ENCODE results near the gene FAIM2.
"Not testable (repeated sequence)": the region's sequence is repeated elsewhere in the genome, so short reads cannot be mapped to it uniquely, and the experiment has no call there.

The FAIM2 gene

GRCh38 chr12:49879065-49879464 is 24.6 kb downstream of the FAIM2 start:
- not testable (repeated sequence) for H3K27ac ChIP-seq (ENCODE audit: low read length); H3K4me3 ChIP-seq (ENCODE audit: low read length); H3K27me3 ChIP-seq (ENCODE audit: control insufficient read depth, insufficient read depth, low read length); DNase-seq (ENCODE audit: low read depth, low spot score); H3K9me3 ChIP-seq (ENCODE audit: control insufficient read depth, insufficient read depth, low read length); H3K36me3 ChIP-seq (ENCODE audit: control insufficient read depth, insufficient read depth, low read length); H3K4me1 ChIP-seq (ENCODE audit: control insufficient read depth, insufficient read depth, low read length)
- WGBS (ENCODE audit: insufficient coverage, insufficient read length), result no CpG with 5 or more reads among the region's 2 CpGs

DNA sequence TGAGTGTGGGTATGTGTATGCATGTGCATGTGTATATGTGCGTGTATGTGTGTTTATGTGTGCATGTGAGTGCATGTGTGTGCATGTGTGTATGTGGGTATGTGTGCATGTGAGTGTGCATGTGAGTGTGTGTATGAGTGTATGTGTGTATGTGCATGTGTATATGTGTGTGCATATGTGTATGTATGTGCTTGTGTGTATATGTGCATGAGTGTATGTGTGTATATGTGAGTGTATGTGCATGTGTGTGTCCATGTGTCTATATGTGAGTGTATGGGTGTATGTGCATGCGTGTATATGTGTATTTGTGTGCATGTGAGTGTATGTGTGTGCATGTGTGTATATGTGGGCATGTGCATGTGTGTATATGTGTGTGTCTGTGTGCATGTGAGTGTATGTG is 25.7 kb downstream of the FAIM2 start:
- DNase-seq (ENCODE audit: low read depth, low spot score), result no peak
- Histone ChIP-seq H3K36me3 (ENCODE audit: control insufficient read depth, insufficient read depth, low read length) (no peaks in the 10 kb centered on the region), H3K27ac (ENCODE audit: low read length) (no peak overlapping the region), H3K4me3 (ENCODE audit: low read length) (no peak overlapping the region), H3K9me3 (ENCODE audit: control insufficient read depth, insufficient read depth, low read length) (no peaks in the 10 kb centered on the region), H3K4me1 (ENCODE audit: control insufficient read depth, insufficient read depth, low read length) (peaks cover 1% of the 10 kb centered on the region; the same call in 1 of the 2 replicates), H3K27me3 (ENCODE audit: control insufficient read depth, insufficient read depth, low read length) (no peaks in the 10 kb centered on the region)
- no CpG with 5 or more reads among the region's 2 CpGs for WGBS (ENCODE audit: insufficient coverage, insufficient read length)

GRCh38 chr12:49877066-49877465 is 26.6 kb downstream of the FAIM2 start:
- Histone ChIP-seq H3K36me3 (ENCODE audit: control insufficient read depth, insufficient read depth, low read length) (no peaks in the 10 kb centered on the region), H3K27ac (ENCODE audit: low read length) (no peak overlapping the region), H3K4me1 (ENCODE audit: control insufficient read depth, insufficient read depth, low read length) (no peaks in the 10 kb centered on the region), H3K4me3 (ENCODE audit: low read length) (no peak overlapping the region), H3K9me3 (ENCODE audit: control insufficient read depth, insufficient read depth, low read length) (no peaks in the 10 kb centered on the region), H3K27me3 (ENCODE audit: control insufficient read depth, insufficient read depth, low read length) (no peaks in the 10 kb centered on the region)
- DNase-seq (ENCODE audit: low read depth, low spot score), result no peak
- no CpG with 5 or more reads among the region's 5 CpGs for WGBS (ENCODE audit: insufficient coverage, insufficient read length)

DNA sequence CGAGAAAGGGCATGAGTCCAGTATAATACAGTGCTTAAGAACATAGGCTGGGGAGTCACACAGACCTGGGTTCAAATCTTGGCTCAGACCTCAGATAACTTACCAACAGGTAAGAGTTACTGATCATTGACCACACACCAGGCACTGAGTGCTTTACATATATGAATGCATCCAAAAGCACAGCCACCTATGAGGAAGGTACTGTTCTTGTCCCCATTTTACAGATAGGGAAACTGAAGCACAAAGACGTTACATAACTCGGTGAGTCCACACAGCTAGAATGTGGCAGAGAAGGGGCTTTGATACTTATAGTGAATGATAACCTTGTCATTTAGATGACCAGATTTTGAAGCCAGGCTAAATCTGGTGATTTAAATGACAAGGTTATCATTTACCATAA is 27.6 kb downstream of the FAIM2 start:
- H3K4me1 ChIP-seq (ENCODE audit: control insufficient read depth, insufficient read depth, low read length), result no peaks in the 10 kb centered on the region
- no peak for DNase-seq (ENCODE audit: low read depth, low spot score)
- H3K36me3 ChIP-seq (ENCODE audit: control insufficient read depth, insufficient read depth, low read length), result no peaks in the 10 kb centered on the region
- no CpG with 5 or more reads among the region's 3 CpGs for WGBS (ENCODE audit: insufficient coverage, insufficient read length)
- no peaks in the 10 kb centered on the region for H3K9me3 ChIP-seq (ENCODE audit: control insufficient read depth, insufficient read depth, low read length)
- H3K4me3 ChIP-seq (ENCODE audit: low read length), result no peak overlapping the region
- no peak overlapping the region for H3K27ac ChIP-seq (ENCODE audit: low read length)
- no peaks in the 10 kb centered on the region for H3K27me3 ChIP-seq (ENCODE audit: control insufficient read depth, insufficient read depth, low read length)

GRCh38 chr12:49875115-49875720 is 28.5 kb downstream of the FAIM2 start:
- no CpG with 5 or more reads among the region's 9 CpGs for WGBS (ENCODE audit: insufficient coverage, insufficient read length)
- no peak for DNase-seq (ENCODE audit: low read depth, low spot score)
- Histone ChIP-seq H3K4me3 (ENCODE audit: low read length) (no peak overlapping the region), H3K9me3 (ENCODE audit: control insufficient read depth, insufficient read depth, low read length) (no peaks in the 10 kb centered on the region), H3K27ac (ENCODE audit: low read length) (no peak overlapping the region), H3K27me3 (ENCODE audit: control insufficient read depth, insufficient read depth, low read length) (no peaks in the 10 kb centered on the region), H3K4me1 (ENCODE audit: control insufficient read depth, insufficient read depth, low read length) (no peaks in the 10 kb centered on the region), H3K36me3 (ENCODE audit: control insufficient read depth, insufficient read depth, low read length) (no peaks in the 10 kb centered on the region)

- H3K27me3 ChIP-seq (ENCODE audit: control insufficient read depth, insufficient read depth, low read length), result no peaks in the 10 kb centered on the region
- H3K27ac ChIP-seq (ENCODE audit: low read length), result no peak overlapping the region
- no peak overlapping the region for H3K4me3 ChIP-seq (ENCODE audit: low read length)
- H3K4me1 ChIP-seq (ENCODE audit: control insufficient read depth, insufficient read depth, low read length), result no peaks in the 10 kb centered on the region
- no peak for DNase-seq (ENCODE audit: low read depth, low spot score)
- H3K36me3 ChIP-seq (ENCODE audit: control insufficient read depth, insufficient read depth, low read length), result no peaks in the 10 kb centered on the region
- no peaks in the 10 kb centered on the region for H3K9me3 ChIP-seq (ENCODE audit: control insufficient read depth, insufficient read depth, low read length)
- WGBS (ENCODE audit: insufficient coverage, insufficient read length), result no CpG with 5 or more reads among the region's 12 CpGs
These were observed 29.4 kb downstream of the FAIM2 start for GRCh38 chr12:49874142-49874897.

GRCh38 chr12:49873361-49873934 is 30.3 kb downstream of the FAIM2 start:
- Histone ChIP-seq H3K9me3 (ENCODE audit: control insufficient read depth, insufficient read depth, low read length) (no peaks in the 10 kb centered on the region), H3K4me1 (ENCODE audit: control insufficient read depth, insufficient read depth, low read length) (no peaks in the 10 kb centered on the region), H3K27ac (ENCODE audit: low read length) (no peak overlapping the region), H3K36me3 (ENCODE audit: control insufficient read depth, insufficient read depth, low read length) (no peaks in the 10 kb centered on the region), H3K27me3 (ENCODE audit: control insufficient read depth, insufficient read depth, low read length) (no peaks in the 10 kb centered on the region), H3K4me3 (ENCODE audit: low read length) (no peak overlapping the region)
- no CpG with 5 or more reads among the region's 3 CpGs for WGBS (ENCODE audit: insufficient coverage, insufficient read length)
- DNase-seq (ENCODE audit: low read depth, low spot score), result no peak

DNA sequence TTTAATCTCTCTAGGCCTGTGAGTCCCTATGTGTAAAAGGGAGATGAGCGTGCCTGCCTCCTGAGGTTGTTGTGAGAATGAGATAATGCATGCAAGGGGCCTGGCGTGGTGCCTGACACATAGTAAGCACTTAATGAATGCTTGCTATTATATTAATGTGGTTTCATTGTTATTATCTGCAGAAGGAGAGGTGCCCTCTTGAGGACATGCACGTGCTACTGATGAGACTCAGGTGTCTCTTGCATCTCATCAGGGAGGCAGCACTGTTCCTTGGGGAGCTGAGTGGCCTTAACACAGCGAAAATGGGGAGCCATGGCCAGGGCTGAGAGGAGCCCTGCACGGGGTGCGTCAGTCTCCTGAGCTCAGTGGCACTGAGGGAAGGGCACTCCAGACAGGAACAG is 30.9 kb downstream of the FAIM2 start:
- no peak for DNase-seq (ENCODE audit: low read depth, low spot score)
- no CpG with 5 or more reads among the region's 6 CpGs for WGBS (ENCODE audit: insufficient coverage, insufficient read length)

GRCh38 chr12:49872381-49872780 is 31.3 kb downstream of the FAIM2 start:
- no CpG with 5 or more reads among the region's 5 CpGs for WGBS (ENCODE audit: insufficient coverage, insufficient read length)
- no peaks in the 10 kb centered on the region for H3K27me3 ChIP-seq (ENCODE audit: control insufficient read depth, insufficient read depth, low read length)
- DNase-seq (ENCODE audit: low read depth, low spot score), result no peak
- H3K9me3 ChIP-seq (ENCODE audit: control insufficient read depth, insufficient read depth, low read length), result no peaks in the 10 kb centered on the region
- H3K4me3 ChIP-seq (ENCODE audit: low read length), result no peak overlapping the region
- H3K4me1 ChIP-seq (ENCODE audit: control insufficient read depth, insufficient read depth, low read length), result no peaks in the 10 kb centered on the region
- no peak overlapping the region for H3K27ac ChIP-seq (ENCODE audit: low read length)
- no peaks in the 10 kb centered on the region for H3K36me3 ChIP-seq (ENCODE audit: control insufficient read depth, insufficient read depth, low read length)

More for the DNA sequence above, 30.9 kb downstream of the FAIM2 start:
- H3K27ac ChIP-seq (ENCODE audit: low read length), result no peak overlapping the region
- H3K36me3 ChIP-seq (ENCODE audit: control insufficient read depth, insufficient read depth, low read length), result no peaks in the 10 kb centered on the region
- no peak overlapping the region for H3K4me3 ChIP-seq (ENCODE audit: low read length)
- H3K9me3 ChIP-seq (ENCODE audit: control insufficient read depth, insufficient read depth, low read length), result no peaks in the 10 kb centered on the region
- no peaks in the 10 kb centered on the region for H3K27me3 ChIP-seq (ENCODE audit: control insufficient read depth, insufficient read depth, low read length)
- no peaks in the 10 kb centered on the region for H3K4me1 ChIP-seq (ENCODE audit: control insufficient read depth, insufficient read depth, low read length)

DNA sequence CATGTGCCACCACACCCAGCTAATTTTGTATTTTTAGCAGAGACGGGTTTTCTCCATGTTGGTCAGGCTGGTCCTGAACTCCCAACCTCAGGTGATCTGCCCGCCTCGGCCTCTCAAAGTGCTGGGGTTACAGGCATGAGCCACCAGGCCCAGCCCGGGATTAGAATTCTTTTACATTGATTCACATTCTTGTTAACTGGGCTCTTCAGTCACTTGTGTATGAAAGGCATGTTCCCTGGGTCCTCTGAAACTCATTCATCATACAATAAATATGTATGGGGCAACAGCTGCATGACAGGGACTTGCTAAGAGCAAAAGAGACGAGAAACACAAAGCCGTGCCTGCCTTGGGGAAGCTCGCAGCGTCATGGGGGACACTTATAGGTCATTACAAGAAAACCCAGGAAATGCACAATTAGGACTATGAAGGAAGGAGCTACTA is 31.9 kb downstream of the FAIM2 start:
- not testable (repeated sequence) for H3K4me1 ChIP-seq (ENCODE audit: control insufficient read depth, insufficient read depth, low read length); H3K27me3 ChIP-seq (ENCODE audit: control insufficient read depth, insufficient read depth, low read length); H3K4me3 ChIP-seq (ENCODE audit: low read length); DNase-seq (ENCODE audit: low read depth, low spot score); H3K9me3 ChIP-seq (ENCODE audit: control insufficient read depth, insufficient read depth, low read length); H3K36me3 ChIP-seq (ENCODE audit: control insufficient read depth, insufficient read depth, low read length); H3K27ac ChIP-seq (ENCODE audit: low read length)
- WGBS (ENCODE audit: insufficient coverage, insufficient read length), result no CpG with 5 or more reads among the region's 8 CpGs

DNA sequence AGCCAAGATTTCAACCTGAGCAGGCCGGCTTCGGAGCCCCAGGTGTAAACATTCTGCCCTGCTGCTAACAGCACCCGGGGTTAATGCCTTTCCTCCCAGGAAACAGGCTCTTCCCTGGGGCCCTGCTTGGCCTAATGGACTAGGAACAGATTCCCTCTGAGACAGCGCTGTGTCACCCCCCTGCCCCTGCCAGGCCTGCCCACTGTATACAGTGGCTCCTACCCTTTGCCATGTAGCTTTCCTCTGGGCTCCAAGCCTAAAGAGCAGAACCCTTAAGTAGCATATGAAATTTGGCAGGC is 32.5 kb downstream of the FAIM2 start:
- Histone ChIP-seq H3K4me3 (ENCODE audit: low read length) (no peak overlapping the region), H3K36me3 (ENCODE audit: control insufficient read depth, insufficient read depth, low read length) (no peaks in the 10 kb centered on the region), H3K27me3 (ENCODE audit: control insufficient read depth, insufficient read depth, low read length) (no peaks in the 10 kb centered on the region), H3K27ac (ENCODE audit: low read length) (no peak overlapping the region), H3K9me3 (ENCODE audit: control insufficient read depth, insufficient read depth, low read length) (no peaks in the 10 kb centered on the region), H3K4me1 (ENCODE audit: control insufficient read depth, insufficient read depth, low read length) (no peaks in the 10 kb centered on the region)
- no CpG with 5 or more reads among the region's 4 CpGs for WGBS (ENCODE audit: insufficient coverage, insufficient read length)
- DNase-seq (ENCODE audit: low read depth, low spot score), result no peak

Data from iPS DF 6.9 (cell line).